Fibroblast of the aortic adventitia (primary cell): ENCODE results near the gene LRAT. TPM values are rescaled to one million over a fixed set of nuclear protein-coding genes. Genes with fewer than 3 reads are reported as not detected.
A peak's percentile ranks its signal among the peaks of the same experiment; 100 is the strongest.

Experiments
- DNase-seq: peaks from one replicate; pipeline ENCODE4 v3.0.0-alpha.2; 2010; ENCODE audit warnings: low read depth
- H3K4me3 ChIP-seq: 2 replicates; pipeline ENCODE4 v1.5.1; 2011; ENCODE audit warnings: low read depth, mild to moderate bottlenecking, control low read depth, low read length, moderate library complexity
- CTCF ChIP-seq: IDR thresholded peaks from 2 replicates; pipeline ENCODE4 v1.5.1; 2011; ENCODE audit warnings: mild to moderate bottlenecking, low read length, control low read depth, inconsistent platforms; ENCODE audit not compliant: insufficient read depth
- total RNA-seq: library from RNA; depleted of rRNA; stranded (reverse); fragments of >200 nt; gene quantifications from 2 replicates; pipeline ENCODE4 v1.2.3, GENCODE V29; 2012; ENCODE audit warnings: low replicate concordance

LRAT gene
- total RNA-seq, 1 donor = not detected

DNA sequence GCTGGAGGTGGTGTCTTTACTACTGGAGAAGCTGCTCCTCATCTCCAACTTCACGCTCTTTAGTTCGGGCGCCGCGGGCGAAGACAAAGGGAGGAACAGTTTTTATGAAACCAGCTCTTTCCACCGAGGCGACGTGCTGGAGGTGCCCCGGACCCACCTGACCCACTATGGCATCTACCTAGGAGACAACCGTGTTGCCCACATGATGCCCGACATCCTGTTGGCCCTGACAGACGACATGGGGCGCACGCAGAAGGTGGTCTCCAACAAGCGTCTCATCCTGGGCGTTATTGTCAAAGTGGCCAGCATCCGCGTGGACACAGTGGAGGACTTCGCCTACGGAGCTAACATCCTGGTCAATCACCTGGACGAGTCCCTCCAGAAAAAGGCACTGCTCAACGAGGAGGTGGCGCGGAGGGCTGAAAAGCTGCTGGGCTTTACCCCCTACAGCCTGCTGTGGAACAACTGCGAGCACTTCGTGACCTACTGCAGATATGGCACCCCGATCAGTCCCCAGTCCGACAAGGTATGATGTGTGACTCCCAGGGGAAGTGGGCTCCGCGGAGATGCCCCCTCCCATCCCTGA is 634 bp downstream of the LRAT start:
- no peak for DNase-seq
- TF ChIP-seq CTCF = no peak
- no peak overlapping the region for H3K4me3 ChIP-seq

- no peak for TF ChIP-seq CTCF
- no peak for DNase-seq
- no peak overlapping the region for H3K4me3 ChIP-seq
These were observed 13.9 kb downstream of the LRAT start for GRCh38 chr4:154757713-154758112.

GRCh38 chr4:154760895-154761294 is 17.1 kb downstream of the LRAT start:
- H3K4me3 ChIP-seq = no peak overlapping the region
- no peak for TF ChIP-seq CTCF
- no peak for DNase-seq

- DNase-seq = no peak
- TF ChIP-seq CTCF = no peak
These were observed 34.5 kb downstream of the LRAT start for GRCh38 chr4:154778264-154778663.

DNA sequence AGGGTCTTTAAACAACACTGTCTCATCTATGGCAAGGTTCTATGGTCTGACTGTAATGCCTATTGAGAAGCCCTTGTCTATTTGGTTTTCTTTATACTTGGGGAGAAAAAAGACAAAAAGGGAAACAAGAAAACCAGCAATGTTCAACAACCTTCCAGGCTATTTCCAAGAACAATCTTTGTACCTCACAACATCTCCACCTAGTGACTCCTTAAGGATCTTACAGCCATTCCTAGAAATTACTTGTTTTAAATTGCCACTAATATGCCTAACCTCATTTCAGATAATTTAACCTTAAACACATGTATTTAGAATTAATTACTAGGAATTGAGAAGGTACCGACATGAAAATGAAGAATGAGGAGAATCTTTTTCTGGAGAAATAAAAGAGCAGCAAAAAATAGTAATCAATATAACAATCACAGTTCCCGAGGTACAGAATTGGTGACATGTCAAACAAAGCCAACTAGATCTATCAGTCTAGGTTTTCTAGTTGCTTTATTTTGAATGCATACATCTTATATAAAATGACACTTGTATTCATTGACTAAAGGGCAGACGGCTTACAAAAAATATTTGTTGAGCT is 35.7 kb downstream of the LRAT start:
- peak; percentile 76 for TF ChIP-seq CTCF
- no peak overlapping the region for H3K4me3 ChIP-seq
- DNase-seq = peak; percentile 73

More at GRCh38 chr4:154778264-154778663, 34.5 kb downstream of the LRAT start:
- H3K4me3 ChIP-seq = no peak overlapping the region

GRCh38 chr4:154781126-154781982 is 37.6 kb downstream of the LRAT start, which contains the start of gene RBM46:
Gene RBM46, plus strand, starts transcription at chr4:154781272. Its CDS starts 15,481 bp downstream, at chr4:154796753.
- no peak for DNase-seq
- TF ChIP-seq CTCF = no peak
- no peak within 1 kb of the TSS for H3K4me3 ChIP-seq
